G401.6 (cell line): ENCODE results near the gene HOXA5.

Source experiments
- FAIRE-seq: peaks from 2 replicates; lab custom pipeline; 2012; peaks lifted over from hg19 to GRCh38; lab: Jason Lieb, UNC

Gene HOXA5

DNA sequence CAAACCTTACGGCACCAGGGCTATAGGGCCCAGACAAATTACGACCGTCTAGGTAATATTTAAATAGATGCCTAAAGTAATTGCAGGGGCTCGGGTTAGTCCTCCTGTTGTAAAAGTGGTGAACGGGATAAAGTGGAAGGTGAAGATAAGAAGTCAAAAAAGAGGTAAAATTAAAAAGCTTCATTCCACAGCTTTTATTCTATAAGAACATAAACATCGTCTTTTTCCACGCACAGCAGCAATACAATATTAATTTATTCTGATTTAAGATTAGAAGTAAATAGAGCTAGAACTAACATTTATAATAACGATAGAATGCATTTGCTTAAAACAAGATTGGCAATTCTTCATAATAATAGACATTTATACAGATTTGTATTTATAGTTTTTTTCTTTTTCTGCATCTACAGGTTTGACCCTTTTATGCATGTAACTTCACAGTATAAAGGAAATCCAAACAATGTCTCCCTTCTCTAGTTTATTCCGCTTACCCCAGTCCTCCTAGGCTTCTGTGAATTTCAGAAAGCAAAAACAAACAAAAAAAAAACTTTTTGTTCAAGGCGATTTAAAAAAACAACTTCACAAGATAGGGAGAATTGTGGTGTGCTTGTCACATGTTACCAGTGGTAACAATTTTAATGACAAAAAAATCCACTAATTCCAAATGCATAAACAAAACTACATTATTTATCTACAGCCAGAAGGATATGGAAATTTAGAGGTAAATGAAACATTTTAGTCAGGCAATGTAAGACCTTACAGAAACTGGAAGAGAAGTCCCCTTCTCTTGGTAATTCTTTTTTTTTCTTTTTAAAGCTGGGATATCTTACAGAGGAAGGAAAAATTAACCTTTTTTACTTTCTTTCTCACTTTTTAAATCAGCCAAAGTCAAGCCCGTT, 27.2 kb upstream of the HOXA5 start:
- peak; percentile 96 for FAIRE-seq

DNA sequence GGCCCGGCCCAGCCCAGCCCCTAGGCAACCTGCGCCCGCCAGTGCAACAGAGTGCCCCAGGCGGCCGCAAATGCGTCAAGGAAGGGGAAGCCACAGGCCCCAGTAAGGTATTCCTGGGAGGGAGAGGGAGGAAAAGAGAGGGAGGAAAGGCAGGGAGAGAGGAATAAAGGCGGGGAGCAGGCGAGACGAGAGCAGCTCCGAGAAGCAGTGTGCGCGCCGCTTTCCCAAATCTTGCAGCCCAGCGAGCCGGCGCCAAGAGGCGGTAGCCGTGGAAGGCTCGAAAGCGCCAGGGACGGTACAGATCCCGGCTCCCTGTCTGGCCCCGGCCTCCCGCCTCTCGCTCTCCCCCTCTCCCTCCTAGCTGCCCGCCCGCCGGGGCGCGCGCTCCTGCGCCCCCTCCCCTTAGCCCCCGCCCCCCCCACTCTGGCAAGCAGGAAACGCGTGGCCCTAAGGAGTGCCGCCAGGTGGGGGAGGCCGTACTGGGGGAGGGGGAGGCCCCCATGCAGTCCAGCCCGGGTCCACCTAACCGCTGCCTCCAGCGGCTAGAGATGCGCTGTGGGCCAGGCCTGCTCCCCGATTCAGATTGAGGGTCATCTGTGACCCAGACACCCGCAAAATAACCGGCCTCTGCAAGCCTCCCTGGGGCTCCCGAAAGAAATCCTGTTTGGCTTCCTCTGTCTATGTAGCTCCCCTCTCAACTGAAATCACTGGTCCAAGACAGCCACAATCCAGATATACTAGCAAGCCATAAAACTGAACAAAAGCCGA, 26.4 kb upstream of the HOXA5 start:
- FAIRE-seq, result no peak

DNA sequence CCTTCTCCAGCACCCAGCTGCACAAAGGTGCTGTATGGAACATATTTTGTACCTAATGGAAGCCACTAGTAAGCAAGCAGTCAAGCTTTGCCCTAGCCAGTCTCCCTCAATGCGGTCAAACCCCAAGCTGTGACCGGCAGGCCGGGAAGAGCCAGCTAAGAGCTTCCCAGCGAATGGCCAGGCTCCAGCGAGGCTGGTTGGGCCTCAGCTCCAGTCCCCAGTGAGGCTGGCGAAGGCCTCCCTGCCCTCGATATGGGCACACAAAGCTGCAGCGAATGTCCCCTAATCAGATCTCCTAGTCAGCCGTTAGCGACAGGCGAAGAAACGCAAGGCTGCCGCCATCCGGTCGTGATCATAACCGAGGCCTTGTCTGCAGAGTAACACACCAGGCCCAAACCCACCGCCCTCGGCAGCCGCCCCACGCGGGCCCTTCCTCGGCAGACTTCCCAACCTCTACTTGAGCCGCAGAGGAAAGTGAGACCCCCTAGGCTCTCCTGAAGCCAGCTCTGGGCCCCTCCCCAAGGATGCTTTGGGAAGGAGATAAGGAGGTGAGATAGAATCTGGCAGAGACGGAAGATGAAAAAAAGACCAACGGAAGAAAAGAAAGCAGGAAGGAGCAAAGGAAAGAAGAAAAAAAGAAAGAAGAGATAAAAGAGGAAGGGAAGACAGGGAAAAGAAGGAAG, 24.9 kb upstream of the HOXA5 start:
- no peak for FAIRE-seq

DNA sequence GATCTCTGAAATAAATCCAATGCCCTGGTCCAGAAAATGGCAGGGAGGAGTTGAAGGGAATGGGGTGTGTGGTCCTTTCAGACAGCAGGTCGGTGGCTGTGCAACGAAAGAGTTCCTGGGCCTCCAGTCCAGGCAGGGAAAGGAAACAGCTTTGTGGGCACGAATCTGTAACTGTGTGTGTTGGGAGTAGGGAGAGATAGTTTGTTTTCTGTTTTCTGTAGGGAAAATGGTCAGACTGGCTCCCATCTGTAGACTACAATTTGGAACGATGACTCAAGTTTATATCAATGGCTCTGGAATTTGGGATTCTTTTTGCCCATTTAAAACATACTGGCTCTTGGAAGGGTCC, 24.4 kb upstream of the HOXA5 start:
- FAIRE-seq, result peak; percentile 88

DNA sequence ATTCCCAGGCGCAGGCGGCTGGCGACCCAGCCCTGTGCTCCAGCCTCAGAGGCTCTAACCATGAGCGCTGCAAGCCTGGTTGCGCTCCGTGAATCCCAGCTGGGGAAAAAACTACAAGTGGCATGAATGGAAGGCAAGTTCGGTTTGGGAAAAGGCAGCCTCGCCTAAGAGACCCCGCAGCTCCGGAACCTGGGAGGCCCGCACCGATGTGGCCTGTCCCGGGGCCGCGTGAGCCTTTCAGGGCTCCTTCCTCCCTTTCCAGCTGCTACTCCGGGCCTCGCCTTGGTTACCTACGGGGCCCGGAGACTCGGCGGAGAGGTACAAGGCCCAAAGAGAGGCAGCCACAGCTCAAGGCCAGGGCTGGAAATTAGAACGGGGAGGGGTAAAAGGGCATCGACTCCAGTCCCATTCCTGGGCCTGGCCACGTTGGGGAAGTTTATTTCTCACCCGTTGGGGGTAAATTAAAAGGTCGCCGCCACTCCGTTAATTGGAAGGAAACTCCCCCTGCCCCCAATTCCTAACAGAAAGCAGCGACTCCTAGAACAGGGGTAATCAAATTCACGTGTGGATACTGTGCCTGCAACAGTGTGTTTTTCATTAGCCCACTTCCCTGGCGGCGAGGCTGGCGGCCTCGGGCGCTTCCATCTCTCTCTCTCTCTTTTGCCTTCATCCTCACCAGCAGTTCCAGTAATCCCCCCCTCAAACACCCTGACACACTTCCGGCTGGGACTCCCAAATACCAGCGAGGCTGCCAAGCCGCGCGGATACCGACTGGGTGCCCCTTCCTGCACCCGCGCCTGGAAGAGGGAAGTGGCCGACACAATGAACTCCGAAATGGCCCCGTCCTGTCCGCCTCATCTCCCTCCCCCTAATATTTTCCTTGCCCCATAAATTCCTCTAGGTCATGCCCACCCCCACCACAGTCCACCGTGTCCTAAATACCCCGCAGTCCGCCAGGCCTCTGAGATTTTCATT, 23.3 kb upstream of the HOXA5 start:
- FAIRE-seq, result peak; percentile 40

DNA sequence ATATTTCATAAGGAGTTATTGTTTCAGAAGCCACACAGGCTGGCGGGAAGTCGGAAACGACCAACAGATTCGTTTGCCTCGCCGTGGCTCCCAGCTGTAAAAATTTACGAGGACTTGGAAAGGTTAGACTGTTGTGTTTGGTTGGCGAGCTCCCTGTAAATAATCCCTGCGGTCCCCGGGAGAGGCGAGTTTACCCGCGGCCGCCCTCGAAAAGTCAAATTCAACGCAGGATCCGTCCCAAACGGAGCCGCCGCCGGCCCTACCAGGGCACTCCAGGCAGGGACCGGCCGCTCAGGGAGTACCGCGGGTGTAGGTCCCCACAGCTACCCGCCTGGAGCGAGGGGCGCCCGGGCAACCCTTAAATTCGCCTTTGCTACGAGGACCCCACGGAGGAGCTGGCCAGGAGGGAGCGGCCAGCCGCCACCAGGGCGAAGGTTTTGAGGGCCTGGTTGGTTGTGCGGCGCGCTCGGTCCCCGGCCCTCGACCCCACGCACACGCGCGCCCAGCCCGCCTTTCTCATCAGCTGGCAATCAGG, 22.6 kb upstream of the HOXA5 start:
- FAIRE-seq, result no peak

DNA sequence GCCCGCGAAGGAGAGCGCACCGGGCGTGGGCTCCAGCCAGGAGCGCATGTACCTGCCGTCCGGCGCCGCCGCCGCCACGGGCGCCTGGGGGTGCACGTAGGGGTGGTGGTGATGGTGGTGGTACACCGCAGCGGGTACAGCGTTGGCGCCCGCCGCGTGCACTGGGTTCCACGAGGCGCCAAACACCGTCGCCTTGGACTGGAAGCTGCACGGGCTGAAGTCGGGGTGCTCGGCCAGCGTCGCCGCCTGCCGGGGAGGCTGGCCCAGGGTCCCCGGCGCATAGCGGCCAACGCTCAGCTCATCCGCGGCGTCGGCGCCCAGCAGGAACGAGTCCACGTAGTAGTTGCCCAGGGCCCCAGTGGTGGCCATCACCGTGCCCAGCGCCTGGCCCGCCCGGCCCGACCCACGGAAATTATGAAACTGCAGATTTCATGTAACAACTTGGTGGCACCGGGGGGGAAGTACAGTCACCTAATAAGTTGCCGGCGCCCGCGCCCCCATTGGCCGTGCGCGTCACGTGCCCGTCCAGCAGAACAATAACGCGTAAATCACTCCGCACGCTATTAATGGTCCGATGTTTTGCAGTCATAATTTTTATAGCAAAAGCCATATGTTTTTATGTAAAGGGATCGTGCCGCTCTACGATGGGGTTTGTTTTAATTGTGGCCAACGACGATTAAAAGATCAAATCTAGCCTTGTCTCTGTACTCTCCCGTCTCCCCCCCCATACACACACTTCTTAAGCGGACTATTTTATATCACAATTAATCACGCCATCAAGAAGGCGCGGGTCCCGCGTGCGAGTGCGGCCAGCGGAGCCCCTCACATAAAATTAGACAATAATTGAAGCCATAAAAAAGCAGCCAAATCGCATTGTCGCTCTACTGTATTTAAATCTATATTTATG, 21.9 kb upstream of the HOXA5 start, which contains the start of gene HOXA9:
HOXA9 (minus strand) TSS at position 449 of the 907 bp plus-strand sequence; CDS start at position 369, 80 bp downstream.
- peak; percentile 97 for FAIRE-seq

DNA sequence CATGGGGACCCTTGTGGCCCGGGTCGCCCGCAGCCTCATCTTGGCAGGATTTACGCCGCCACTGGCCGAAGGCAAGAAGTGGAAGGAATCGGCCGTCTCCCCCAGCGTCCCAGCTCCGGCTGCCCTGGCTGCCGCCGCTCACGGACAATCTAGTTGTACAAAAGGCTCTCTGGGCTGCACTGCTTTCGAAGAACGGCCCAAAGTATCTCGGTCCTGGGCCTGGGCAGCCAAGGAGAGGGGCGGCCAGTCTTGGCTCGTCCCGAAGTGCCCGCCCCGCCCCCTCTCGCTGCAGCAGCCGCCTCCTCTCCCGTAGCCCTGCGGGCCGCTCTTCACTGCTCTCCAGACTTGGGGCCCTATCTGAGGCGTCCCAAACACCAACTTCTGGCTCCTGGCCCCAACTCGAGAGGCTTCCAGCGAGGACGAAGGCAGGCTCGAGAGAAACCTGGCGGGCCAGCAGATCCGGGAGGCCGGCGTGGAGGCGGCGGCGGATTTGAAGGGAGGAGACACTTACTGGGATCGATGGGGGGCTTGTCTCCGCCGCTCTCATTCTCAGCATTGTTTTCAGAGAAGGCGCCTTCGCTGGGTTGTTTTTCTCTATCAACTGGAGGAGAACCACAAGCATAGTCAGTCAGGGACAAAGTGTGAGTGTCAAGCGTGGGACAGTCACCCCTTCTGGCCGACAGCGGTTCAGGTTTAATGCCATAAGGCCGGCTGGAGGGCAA, 21.0 kb upstream of the HOXA5 start:
- no peak for FAIRE-seq

DNA sequence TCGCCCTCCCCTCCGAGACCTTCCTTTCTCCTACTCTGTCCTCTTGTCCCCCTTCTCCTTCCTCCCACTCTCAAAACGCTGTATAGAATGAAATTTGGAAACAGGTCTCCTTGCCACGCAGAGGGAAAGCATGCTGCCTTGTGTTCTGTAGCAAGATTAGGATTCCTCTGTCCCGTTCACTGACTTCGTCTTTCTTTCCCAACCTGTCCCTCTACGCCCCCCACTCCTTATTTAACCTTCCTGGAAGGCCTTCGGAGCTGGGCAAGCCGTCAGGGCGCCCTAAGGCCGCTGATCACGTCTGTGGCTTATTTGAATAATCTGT, 20.5 kb upstream of the HOXA5 start:
- no peak for FAIRE-seq

DNA sequence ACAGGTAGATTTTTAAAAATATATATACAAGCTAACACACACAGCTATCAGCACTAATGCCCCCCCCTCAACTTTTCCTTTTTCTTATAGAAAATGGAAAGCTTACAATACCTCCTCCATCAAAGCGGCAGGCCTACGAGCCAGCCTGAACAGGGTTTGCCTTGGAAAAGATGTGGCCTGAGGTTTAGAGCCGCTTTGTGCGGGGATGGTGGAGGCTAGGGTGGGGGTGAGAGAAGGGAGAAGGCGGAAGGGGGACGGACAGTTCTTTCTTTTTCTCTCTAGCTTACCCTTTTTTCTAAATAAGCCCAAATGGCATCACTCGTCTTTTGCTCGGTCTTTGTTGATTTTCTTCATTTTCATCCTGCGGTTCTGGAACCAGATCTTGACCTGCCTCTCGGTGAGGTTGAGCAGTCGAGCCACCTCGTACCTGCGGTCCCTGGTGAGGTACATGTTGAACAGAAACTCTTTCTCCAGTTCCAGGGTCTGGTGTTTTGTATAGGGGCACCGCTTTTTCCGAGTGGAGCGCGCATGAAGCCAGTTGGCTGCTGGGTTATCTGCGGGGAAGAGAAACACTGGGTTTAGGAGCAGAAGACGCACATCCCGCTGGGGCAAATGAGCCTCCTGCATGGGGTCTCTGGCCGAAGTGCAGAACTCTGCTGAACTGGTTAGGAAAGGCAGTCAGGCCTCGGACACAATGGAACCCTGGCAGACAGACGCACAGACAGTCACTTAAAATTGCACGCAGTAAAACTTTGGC, 20.0 kb upstream of the HOXA5 start:
- FAIRE-seq, result no peak

DNA sequence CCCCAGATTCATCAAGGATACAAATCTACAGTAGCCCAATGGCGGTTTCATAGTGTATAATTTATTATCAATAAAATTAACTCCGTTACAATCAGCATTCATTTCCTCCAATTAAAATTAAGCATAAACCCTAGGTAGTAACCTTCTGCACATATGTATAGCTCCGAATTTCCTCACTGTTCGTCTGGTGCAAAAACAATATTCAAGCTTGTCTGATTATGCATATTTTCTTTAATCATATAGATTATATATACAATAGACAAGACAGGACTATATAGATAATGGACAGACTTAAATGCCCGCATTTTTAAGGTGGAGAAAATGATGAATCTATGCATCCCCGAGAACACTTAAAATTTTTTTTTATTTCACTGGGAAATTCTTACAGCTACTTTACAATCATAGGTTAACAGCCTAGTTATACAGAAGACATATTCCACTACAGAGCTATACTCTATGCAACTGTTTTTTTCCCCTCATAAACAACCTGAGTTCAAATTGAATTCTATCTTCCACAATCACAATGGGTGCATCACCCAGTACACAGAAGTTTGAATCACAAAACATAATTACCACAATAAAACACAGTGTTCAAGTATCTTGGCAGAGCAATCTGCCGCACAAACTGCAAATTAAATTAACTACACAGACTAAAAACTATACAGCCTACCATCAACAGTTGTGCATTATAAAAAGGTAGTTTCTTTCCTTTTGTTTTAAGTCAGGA, 19.2 kb upstream of the HOXA5 start:
- peak; percentile 93 for FAIRE-seq

DNA sequence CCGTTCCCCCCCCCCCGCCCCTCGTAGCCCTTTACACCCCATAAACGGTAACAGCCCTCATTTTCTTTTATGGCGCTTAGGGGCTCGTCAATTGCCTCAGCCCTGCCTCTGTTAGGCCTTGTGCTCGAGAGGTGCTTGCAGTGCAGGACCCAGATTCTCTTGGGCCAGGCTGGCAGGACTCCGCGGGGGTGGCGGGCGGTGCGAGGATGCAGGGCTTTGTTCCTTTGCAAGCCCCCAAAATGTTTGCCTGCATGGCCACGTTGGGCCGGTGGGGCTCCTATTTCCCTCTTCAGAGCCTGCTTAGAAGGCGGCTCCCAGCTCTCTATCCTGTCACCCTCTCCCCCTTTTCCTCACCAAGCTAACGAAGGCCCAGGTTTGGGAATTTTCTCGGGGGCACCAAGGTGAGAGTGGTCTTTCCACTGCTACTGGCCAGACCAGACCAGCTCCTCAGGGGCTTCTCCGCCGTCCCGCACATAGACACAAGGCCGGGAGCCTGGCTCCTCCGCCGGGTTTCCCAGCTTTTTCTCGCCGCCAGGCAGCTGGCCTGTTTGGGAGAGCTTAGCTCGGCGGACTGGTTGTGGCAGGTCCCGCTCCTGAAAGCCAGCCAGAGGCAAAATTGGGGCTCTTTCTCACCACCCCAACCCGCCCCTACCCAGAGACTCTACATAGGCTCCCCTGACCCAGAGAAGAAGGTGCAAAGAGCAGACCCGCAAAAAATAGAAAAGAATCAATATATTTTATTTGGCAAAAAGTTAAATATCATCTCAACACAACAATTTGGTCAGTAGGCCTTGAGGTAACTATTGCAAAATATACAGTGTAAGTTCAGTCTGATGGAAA, 18.5 kb upstream of the HOXA5 start:
- no peak for FAIRE-seq

DNA sequence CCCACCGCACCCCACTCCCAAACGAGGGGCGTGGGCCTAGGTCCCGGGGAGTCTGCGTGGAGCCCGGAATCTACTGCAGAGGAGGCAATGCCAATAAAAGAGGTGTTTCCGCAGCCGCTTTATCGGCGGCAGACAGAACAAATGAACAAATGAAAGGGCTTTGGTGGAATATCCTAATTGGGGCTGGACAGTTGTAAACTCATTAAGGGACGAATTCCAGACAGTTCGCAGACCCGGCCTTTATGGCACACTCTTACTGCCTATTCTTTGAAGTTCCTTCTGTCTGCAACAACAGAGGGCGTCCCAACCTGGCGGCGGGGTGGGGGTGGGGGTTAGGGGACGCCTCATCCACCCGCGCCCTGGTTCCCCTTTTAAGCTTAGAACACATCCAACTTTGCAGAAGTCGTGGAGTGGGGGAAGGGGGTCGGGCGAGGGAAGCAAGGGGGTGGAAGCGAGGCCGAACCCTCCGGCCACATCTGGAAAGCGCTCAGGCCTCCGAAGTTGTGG, 17.8 kb upstream of the HOXA5 start:
- no peak for FAIRE-seq

DNA sequence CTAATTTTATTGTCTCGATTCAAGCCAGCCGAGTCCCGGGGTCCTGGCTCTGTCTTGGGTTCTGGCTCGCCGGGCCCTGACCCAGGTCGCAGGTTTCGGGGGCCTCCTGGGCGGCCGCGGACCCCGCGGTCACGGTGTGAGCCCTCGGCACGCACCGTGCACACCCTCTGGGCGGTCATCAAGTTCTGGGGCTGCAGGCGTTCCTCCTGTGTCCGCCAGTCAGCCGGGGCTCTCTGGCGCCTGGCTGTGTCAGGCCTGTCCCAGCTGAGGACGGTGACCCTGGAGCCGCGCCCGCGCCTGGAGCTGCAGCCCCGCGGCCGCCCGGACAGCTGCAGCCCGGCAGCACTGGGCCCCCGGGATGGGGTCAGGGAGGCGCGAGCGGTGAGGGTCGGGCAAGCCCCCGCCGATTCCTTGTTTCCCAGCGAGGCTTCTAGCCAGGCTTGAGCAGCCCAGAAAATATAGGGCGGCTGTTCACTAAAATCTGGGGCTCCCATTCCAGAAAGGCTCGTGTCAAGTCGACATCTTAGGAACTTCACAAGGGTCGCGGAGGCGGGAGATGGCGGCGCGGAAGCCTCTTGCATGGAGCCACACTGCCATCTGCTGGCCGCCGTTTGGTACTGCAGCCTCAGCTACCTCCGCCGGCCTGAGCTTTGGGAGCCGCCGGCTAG, 17.2 kb upstream of the HOXA5 start:
- FAIRE-seq, result peak; percentile 84

DNA sequence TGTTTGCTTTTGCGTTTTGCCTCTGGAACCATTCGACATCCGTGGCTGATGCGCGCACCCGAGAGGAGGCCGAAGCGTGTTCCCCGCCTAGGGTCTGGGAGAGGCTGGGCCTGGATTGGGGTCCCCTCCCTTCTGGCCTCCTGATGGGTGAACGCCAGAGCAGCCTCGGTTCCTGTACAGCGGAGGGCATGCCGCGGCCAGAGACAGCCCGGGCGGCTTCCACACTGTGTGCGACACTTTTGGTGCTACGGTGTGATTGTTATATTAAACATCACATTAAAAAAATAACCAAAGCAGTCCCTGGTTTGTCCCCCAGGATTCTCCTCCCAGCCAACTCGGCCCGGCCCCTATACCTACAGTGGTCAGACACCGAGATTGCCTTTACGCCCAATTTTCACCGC, 16.7 kb upstream of the HOXA5 start:
- FAIRE-seq, result no peak

DNA sequence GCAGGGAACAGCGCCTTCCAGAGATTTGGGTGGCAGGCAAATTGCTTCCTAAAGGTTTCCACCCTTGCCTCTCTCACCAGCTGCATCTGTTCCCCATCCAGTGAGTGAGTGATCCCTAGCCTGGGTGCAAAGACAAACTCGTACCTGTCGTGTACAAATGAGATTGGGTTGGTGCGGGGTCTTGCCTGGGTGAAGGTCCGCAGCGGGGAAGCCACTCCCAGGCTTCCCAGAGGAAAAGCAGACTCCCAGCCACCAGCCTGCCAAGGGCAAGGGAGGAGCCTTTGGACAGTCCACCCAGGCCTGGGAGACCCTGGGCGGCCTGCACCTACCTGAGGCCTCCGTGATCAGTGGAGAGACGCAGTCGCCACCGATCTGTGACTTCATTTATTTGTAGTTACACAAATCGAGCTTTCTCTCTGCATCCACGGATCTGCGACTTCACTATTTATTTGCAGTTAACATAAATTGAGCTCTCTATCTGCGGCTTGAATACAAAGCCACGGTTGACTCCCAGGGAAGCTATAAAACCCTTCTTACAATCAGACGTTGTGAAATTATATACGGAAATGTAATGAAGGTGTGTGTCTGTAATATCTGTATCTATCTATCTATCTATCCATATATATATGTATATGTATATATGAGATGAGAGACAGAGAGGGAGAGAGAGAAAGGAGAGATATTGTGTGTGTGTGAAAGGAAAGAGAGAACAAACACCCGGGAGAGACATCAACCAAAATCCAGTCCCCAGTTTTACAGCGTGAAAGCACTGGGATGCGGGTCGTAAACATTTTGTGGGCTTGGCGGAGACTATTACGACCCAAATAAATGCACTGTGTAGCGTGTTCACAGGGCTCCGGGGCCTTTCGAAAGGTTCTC, 16.0 kb upstream of the HOXA5 start:
- FAIRE-seq, result peak; percentile 36
